Measurements from ENCODE around the gene NRN1L.

DNA sequence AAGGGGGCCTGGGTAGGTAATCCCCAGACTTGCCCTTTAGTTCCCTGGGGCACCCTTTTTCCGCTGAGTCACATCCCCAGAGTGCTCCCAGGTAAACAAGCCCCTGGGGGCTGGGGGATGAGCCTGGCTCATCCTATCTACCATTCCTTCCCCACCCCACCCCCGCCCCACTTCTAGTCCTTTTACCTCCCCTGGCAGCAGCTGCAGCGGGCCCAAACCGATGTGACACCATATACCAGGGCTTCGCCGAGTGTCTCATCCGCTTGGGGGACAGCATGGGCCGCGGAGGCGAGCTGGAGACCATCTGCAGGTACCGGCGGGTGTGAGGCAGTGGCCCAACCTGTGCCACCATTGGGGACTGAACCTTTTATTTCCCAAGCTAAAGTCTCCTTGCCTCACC lies 860 bp downstream of the NRN1L start:
- no peak for TF ChIP-seq CTCF (IDR thresholded peaks at IDR 0.05)
- no peak for TF ChIP-seq POLR2A (IDR thresholded peaks at IDR 0.05)

Measured in esophagus squamous epithelium (tissue), 4 donors.